Measurements from ENCODE around the gene LIMS2.

DNA sequence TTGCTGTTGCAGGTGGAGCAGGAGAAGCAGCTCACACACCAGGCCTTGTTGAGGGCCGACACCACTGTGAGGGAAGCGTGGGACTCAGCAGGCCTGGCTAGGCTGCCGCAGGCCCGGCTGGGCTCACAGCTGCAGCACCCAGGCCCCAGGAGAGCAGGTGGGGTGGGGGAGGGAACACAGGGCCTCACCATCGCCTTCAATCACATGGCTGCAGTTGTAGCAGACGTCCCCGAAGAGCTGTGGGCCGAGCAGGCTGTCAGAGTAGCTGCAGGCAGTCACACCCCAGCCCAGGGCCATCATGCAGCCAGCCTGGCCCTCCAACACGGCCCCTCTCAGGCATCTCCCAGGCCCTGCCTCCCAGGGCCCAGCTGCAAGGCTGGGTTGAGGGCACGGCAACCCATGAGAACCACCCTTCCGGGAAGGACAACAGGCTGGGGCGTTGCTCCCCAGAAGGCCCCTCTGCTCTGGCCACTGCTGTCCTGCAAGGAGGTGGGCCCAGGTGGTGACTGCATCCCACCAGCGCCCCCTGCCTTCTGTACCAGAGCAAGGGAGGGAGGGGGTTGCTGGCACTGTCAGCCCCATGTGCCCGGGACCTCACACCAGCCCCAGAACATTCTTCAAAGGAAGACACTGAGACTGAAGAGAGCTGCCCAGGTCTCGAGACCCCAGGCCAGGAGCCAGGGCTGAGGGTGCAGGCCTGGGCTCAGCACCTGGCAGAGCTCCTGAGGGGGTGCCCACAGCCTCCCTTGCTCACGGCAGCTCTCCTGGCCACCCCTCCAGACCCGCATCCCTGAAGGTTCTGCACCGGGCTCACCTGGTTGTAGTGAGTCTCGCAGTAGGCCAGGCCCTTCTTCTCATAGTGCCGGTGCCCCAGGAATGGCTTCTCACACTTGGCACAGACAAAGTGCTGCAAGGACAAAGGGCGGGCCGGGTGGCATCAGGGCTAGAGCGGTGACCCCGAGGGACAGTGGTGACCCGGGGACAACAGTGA, 35.0 kb downstream of the LIMS2 start:
- TF ChIP-seq, protein P1, sequence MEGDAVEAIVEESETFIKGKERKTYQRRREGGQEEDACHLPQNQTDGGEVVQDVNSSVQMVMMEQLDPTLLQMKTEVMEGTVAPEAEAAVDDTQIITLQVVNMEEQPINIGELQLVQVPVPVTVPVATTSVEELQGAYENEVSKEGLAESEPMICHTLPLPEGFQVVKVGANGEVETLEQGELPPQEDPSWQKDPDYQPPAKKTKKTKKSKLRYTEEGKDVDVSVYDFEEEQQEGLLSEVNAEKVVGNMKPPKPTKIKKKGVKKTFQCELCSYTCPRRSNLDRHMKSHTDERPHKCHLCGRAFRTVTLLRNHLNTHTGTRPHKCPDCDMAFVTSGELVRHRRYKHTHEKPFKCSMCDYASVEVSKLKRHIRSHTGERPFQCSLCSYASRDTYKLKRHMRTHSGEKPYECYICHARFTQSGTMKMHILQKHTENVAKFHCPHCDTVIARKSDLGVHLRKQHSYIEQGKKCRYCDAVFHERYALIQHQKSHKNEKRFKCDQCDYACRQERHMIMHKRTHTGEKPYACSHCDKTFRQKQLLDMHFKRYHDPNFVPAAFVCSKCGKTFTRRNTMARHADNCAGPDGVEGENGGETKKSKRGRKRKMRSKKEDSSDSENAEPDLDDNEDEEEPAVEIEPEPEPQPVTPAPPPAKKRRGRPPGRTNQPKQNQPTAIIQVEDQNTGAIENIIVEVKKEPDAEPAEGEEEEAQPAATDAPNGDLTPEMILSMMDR (optimal IDR thresholded peaks at IDR 0.05 in 1 of 3, IDR thresholded peaks at IDR 0.05 in 1 of 3, conservative IDR thresholded peaks at IDR 0.05 in 1 of 3; ENCODE audit: extremely low read depth in 1 of 3, insufficient read depth in 2 of 3, low read length in 3 of 3), result peak in 2 of 3 experiments; percentile 4 to 48
- no peak for TF ChIP-seq EZH2 (IDR thresholded peaks at IDR 0.05; ENCODE audit: low read length)
